A549 (cell line): Measurements from ENCODE around the gene ITPKB. TPM values are rescaled to one million over a fixed set of nuclear protein-coding genes. Genes with fewer than 3 reads are reported as not detected.

Experiments used
- ATAC-seq, 2 experiments: fragments of 200-7000 bp in 1 of 2; fragments of >200 bp in 1 of 2; cut with Nextera tagmentation in 1 of 2; cut with Tn5 transposase in 1 of 2; 3 replicates each; pipeline versions ENCODE4 v1.8.0 to v1.9.1; 2018 to 2020; ENCODE audit warnings: mild to moderate bottlenecking in 1 of 2, moderate library complexity in 1 of 2
- CTCF ChIA-PET: fragments of 300-600 bp; sonication (Branson Sonifier 250); formaldehyde crosslinking; extraction: SDS; loops from one replicate; lab custom pipeline; 2021; ENCODE audit warnings: antibody characterized with exemption, inconsistent platforms; lab: Yijun Ruan, JAX
- POLR2A ChIA-PET: fragments of 350-600 bp; formaldehyde crosslinking; extraction: SDS; loops from one replicate; lab custom pipeline; 2021; ENCODE audit warnings: antibody characterized with exemption, inconsistent platforms; lab: Yijun Ruan, JAX
- DNase-seq, 2 experiments: peaks; one replicate each; pipeline versions ENCODE4 v3.0.0 to v3.0.0-alpha.2; 2011 to 2016; ENCODE audit warnings: low read depth in 1 of 2, low spot score in 1 of 2
- FAIRE-seq: peaks from 2 replicates; lab custom pipeline; 2011; peaks lifted over from hg19 to GRCh38; lab: Jason Lieb, UNC
- H3K27ac ChIP-seq, 2 experiments: fragments of >200 bp; sonication (Bioruptor Twin); formaldehyde crosslinking; 3 replicates each; pipeline ENCODE4 v1.5.1; 2016 to 2017
- H3K4me1 ChIP-seq: fragments of >200 bp; sonication (Bioruptor Twin); formaldehyde crosslinking; 3 replicates; pipeline ENCODE4 v1.6.1; 2016
- H3K4me2 ChIP-seq: fragments of >200 bp; sonication (Bioruptor Twin); formaldehyde crosslinking; 3 replicates; pipeline ENCODE4 v1.6.1; 2016
- H3K4me3 ChIP-seq: fragments of >200 bp; sonication (Bioruptor Twin); formaldehyde crosslinking; 3 replicates; pipeline ENCODE4 v1.5.1; 2016
- H3K9me3 ChIP-seq: fragments of >200 bp; sonication (Bioruptor Twin); formaldehyde crosslinking; 3 replicates; pipeline ENCODE4 v1.6.1; 2016
- CBX2 ChIP-seq: fragments of 200-600 bp; sonication (generic); IDR thresholded peaks from 2 replicates; pipeline ENCODE4 v1.6.1; 2016; ENCODE audit warnings: low read depth, mild to moderate bottlenecking, borderline replicate concordance
- CBX8 ChIP-seq: fragments of 200-600 bp; sonication (generic); IDR thresholded peaks from 2 replicates; pipeline ENCODE4 v1.6.1; 2016
- CEBPB ChIP-seq, 2 experiments: fragments of >200 bp in 1 of 2; sonication (Bioruptor Twin) in 1 of 2; formaldehyde crosslinking in 1 of 2; IDR thresholded peaks; 2 replicates each; pipeline ENCODE4 v1.6.1; 2012 to 2016
- CTCF ChIP-seq: fragments of >200 bp; sonication (Bioruptor Twin); formaldehyde crosslinking; IDR thresholded peaks from 3 replicates; pipeline ENCODE4 v1.5.1; 2016
- E2F6 ChIP-seq: IDR thresholded peaks from 2 replicates; pipeline ENCODE4 v1.6.1; 2012; ENCODE audit warnings: low read depth, borderline replicate concordance
- EP300 ChIP-seq, 2 experiments: fragments of >200 bp; sonication (Bioruptor Twin); formaldehyde crosslinking; IDR thresholded peaks; 2 replicates in 1 of 2; 3 replicates in 1 of 2; pipeline ENCODE4 v1.6.1; 2016 to 2017
- HOXA7 ChIP-seq: fragments of 250-450 bp; sonication (Bioruptor Pico); IDR thresholded peaks from 2 replicates; pipeline ENCODE4 v1.5.0; 2020; ENCODE audit warnings: mild to moderate bottlenecking, moderate library complexity
- HOXB5 ChIP-seq: fragments of 250-450 bp; sonication (Bioruptor Pico); IDR thresholded peaks from 2 replicates; pipeline ENCODE4 v1.5.0; 2020; ENCODE audit warnings: mild to moderate bottlenecking, moderate library complexity
- JUNB ChIP-seq: fragments of >200 bp; sonication (Bioruptor Twin); formaldehyde crosslinking; IDR thresholded peaks from 2 replicates; pipeline ENCODE4 v1.6.1; 2016
- MAFK ChIP-seq: fragments of 450-650 bp; IDR thresholded peaks from 2 replicates; pipeline ENCODE4 v1.6.1; 2014; ENCODE audit not compliant: partially characterized antibody
- MAZ ChIP-seq: fragments of 150-350 bp; IDR thresholded peaks from 2 replicates; pipeline ENCODE4 v1.6.1; 2014; ENCODE audit warnings: antibody characterized with exemption, low read depth, low read length, borderline replicate concordance
- NPAS2 ChIP-seq: fragments of 250-450 bp; sonication (Bioruptor Pico); IDR thresholded peaks from 2 replicates; pipeline ENCODE4 v1.8.0; 2022; ENCODE audit warnings: mild to moderate bottlenecking, moderate library complexity, borderline replicate concordance
- RAD21 ChIP-seq, 2 experiments: fragments of >200 bp in 1 of 2; sonication (Bioruptor Twin) in 1 of 2; formaldehyde crosslinking in 1 of 2; IDR thresholded peaks in 1 of 2; conservative IDR thresholded peaks in 1 of 2; 2 replicates in 1 of 2; 3 replicates in 1 of 2; pipeline ENCODE4 v1.6.1; 2012 to 2018; ENCODE audit warnings: inconsistent platforms in 1 of 2
- RARB ChIP-seq: fragments of 250-450 bp; sonication (Bioruptor Pico); IDR thresholded peaks from 2 replicates; pipeline ENCODE4 v1.8.0; 2021; ENCODE audit warnings: mild to moderate bottlenecking, moderate library complexity
- RNF2 ChIP-seq: fragments of 200-600 bp; sonication (generic); IDR thresholded peaks from 2 replicates; pipeline ENCODE4 v1.6.1; 2016; ENCODE audit warnings: low read depth, mild to moderate bottlenecking, antibody characterized with exemption, moderate library complexity, borderline replicate concordance
- SMC3 ChIP-seq: fragments of >200 bp; sonication (Bioruptor Twin); formaldehyde crosslinking; IDR thresholded peaks from 3 replicates; pipeline ENCODE4 v1.6.1; 2018; ENCODE audit warnings: inconsistent platforms
- USF2 ChIP-seq: fragments of 450-650 bp; IDR thresholded peaks from 2 replicates; pipeline ENCODE4 v1.6.1; 2014; ENCODE audit warnings: antibody characterized with exemption
- ZC3H11A ChIP-seq: fragments of 450-650 bp; IDR thresholded peaks from 2 replicates; pipeline ENCODE4 v1.6.1; 2014; ENCODE audit warnings: antibody characterized with exemption, mild to moderate bottlenecking
- ZFP36 ChIP-seq: fragments of 450-650 bp; IDR thresholded peaks from 2 replicates; pipeline ENCODE4 v1.6.1; 2014; ENCODE audit warnings: borderline replicate concordance; ENCODE audit not compliant: partially characterized antibody
- ZNF302 ChIP-seq: fragments of 250-450 bp; sonication (Bioruptor Pico); IDR thresholded peaks from 2 replicates; pipeline ENCODE4 v1.9.0; 2021; ENCODE audit warnings: inconsistent platforms, mild to moderate bottlenecking, moderate library complexity
- ZSCAN20 ChIP-seq: fragments of 250-450 bp; sonication (Bioruptor Pico); IDR thresholded peaks from 2 replicates; pipeline ENCODE4 v1.8.0; 2022; ENCODE audit warnings: mild to moderate bottlenecking, moderate library complexity
- WGBS: methylation state at CpG from one replicate; pipeline ENCODE4 v1.1.6; 2017; ENCODE audit errors: missing lambda C conversion rate; 5-methylcytosine and 5-hydroxymethylcytosine counted together
- polyA plus RNA-seq, 4 experiments: library from polyadenylated mRNA; depleted of rRNA in 3 of 4; stranded (reverse); fragments of >200 nt; fragmentation: RNase III in 1 of 4; extraction: RNeasy Plus Mini Kit Qiagen cat#74134 plus additional on column Dnase treatment in 1 of 4; gene quantifications; 2 replicates in 3 of 4; 3 replicates in 1 of 4; pipeline ENCODE4 v1.2.3, GENCODE V29; 2011 to 2017
- TF ChIP-seq, protein P1 (sequence below): fragments of >200 bp; sonication (Bioruptor Twin); formaldehyde crosslinking; IDR thresholded peaks from 2 replicates; pipeline ENCODE4 v1.6.1; 2016
- TF ChIP-seq, protein P2 (sequence below): fragments of 200-600 bp; sonication (generic); IDR thresholded peaks from 2 replicates; pipeline ENCODE4 v1.6.1; 2016; ENCODE audit warnings: antibody characterized with exemption, mild to moderate bottlenecking, moderate library complexity
- TF ChIP-seq, protein P3 (sequence below): IDR thresholded peaks from 2 replicates; pipeline ENCODE4 v1.6.1; 2012

The ITPKB gene
- polyA plus RNA-seq, 2 of the 4 experiments (the other 2 are of a cell fraction): 1.7 to 2.8 TPM

DNA sequence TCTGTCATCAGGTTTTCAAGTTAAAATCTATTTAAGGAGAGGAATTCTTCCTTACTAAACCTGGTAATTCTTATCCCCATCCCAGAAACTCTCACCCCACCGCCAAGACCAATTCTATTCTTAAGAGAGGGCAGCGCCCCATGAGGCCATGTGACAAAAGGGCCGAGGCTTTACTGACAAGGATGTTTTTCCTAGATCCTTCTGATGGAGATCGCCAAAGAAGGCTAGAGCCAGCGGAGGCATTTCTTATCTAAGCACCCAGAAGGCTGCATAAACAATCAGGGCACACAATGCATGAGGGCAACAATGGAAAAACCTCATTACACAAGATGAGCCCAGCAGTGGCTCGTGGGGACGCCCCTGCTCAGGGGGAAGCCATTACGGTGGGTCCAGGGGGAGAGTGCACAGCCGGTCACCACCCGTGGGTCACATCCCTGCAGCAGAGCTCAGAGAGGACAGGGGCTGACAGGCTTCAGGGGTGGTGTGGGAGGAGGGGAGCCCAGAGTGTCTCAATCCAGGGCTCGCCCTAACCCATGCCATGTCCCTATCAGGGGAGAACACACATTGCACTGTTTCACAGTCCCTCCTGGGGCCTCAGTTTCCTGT lies 88.7 kb downstream of the ITPKB start (continued):
- TF ChIP-seq ZNF302 (CRISPR knock-in tag) (no peak), HOXA7 (CRISPR knock-in tag) (no peak), JUNB (no peak), RARB (CRISPR knock-in tag) (no peak), NPAS2 (CRISPR knock-in tag) (no peak)
- TF ChIP-seq, protein P1, sequence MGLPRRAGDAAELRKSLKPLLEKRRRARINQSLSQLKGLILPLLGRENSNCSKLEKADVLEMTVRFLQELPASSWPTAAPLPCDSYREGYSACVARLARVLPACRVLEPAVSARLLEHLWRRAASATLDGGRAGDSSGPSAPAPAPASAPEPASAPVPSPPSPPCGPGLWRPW: no peak
- TF ChIP-seq, protein P2, sequence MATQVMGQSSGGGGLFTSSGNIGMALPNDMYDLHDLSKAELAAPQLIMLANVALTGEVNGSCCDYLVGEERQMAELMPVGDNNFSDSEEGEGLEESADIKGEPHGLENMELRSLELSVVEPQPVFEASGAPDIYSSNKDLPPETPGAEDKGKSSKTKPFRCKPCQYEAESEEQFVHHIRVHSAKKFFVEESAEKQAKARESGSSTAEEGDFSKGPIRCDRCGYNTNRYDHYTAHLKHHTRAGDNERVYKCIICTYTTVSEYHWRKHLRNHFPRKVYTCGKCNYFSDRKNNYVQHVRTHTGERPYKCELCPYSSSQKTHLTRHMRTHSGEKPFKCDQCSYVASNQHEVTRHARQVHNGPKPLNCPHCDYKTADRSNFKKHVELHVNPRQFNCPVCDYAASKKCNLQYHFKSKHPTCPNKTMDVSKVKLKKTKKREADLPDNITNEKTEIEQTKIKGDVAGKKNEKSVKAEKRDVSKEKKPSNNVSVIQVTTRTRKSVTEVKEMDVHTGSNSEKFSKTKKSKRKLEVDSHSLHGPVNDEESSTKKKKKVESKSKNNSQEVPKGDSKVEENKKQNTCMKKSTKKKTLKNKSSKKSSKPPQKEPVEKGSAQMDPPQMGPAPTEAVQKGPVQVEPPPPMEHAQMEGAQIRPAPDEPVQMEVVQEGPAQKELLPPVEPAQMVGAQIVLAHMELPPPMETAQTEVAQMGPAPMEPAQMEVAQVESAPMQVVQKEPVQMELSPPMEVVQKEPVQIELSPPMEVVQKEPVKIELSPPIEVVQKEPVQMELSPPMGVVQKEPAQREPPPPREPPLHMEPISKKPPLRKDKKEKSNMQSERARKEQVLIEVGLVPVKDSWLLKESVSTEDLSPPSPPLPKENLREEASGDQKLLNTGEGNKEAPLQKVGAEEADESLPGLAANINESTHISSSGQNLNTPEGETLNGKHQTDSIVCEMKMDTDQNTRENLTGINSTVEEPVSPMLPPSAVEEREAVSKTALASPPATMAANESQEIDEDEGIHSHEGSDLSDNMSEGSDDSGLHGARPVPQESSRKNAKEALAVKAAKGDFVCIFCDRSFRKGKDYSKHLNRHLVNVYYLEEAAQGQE: no peak

DNA sequence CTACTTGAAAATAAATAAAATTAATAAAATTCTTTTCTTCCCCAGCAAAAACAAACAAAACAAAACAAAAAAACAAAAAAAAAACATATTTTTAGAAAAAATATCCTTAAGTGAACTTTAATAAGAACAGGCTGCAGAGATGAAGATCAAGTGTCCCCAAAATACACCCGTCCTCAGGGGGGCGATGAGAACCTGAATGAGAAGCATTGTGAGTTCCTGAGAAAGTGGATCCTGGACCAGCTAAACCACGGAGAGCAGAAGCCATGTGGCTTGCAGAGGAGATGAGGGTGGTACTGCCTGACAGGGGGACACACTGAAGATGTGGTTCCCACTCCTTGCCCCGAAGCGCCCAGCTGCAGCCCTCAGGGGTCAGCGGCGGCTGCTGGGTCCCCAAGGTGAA lies 89.3 kb downstream of the ITPKB start:
- Histone ChIP-seq H3K9me3 (no peaks in the 10 kb centered on the region), H3K27ac (no peak overlapping the region), H3K4me2 (no peak overlapping the region), H3K4me1 (no peaks in the 10 kb centered on the region), H3K4me3 (no peak overlapping the region)
- DNase-seq (peak in 1 of 2 experiments; percentile 28), FAIRE-seq (no peak), ATAC-seq (peak in 1 of 2 experiments; percentile 19; a peak in 1 of 6 replicates)
- POLR2A ChIA-PET: no interaction called here
- CTCF ChIA-PET: interaction anchor here (1.2 to 3.0 kb wide), 3 partner anchors 9 to 157 kb away, joined by 3 to 18 read pairs (median 4); no protein-coding TSS in a partner anchor
- TF ChIP-seq CBX2 (no peak), SMC3 (no peak), ZC3H11A (no peak), CTCF (peak; percentile 24; the same call in 1 of the 3 replicates), USF2 (no peak), RAD21 (conservative IDR thresholded peaks at IDR 0.05 in 1 of 2, IDR thresholded peaks at IDR 0.05 in 1 of 2) (peak in 1 of 2 experiments; percentile 33; a peak in 2 of 5 replicates), CBX8 (no peak), HOXB5 (CRISPR knock-in tag) (no peak)
- TF ChIP-seq, all 56 proteins: peak for 2
- WGBS: 85% methylated on average over 7 of the region's 7 CpGs

- FAIRE-seq: no peak
- 86% methylated on average over 8 of the region's 8 CpGs for WGBS
- no peak for DNase-seq
- ChIA-PET POLR2A (no interaction called here), CTCF (interaction anchor here (0.7 to 3.0 kb wide), 4 partner anchors 10 to 178 kb away, joined by 3 to 18 read pairs (median 4); no protein-coding TSS in a partner anchor)
- Histone ChIP-seq H3K4me2 (no peak overlapping the region), H3K4me3 (no peak overlapping the region), H3K4me1 (no peaks in the 10 kb centered on the region), H3K9me3 (no peaks in the 10 kb centered on the region), H3K27ac (no peak overlapping the region)
- no peak for ATAC-seq
- no peak for TF ChIP-seq EP300 (IDR thresholded peaks at IDR 0.05)
- TF ChIP-seq JUNB: no peak
- TF ChIP-seq E2F6: no peak
- no peak for TF ChIP-seq ZFP36
- no peak for TF ChIP-seq RAD21 (conservative IDR thresholded peaks at IDR 0.05 in 1 of 2, IDR thresholded peaks at IDR 0.05 in 1 of 2)
- no peak for TF ChIP-seq MAFK
- TF ChIP-seq MAZ: no peak
- TF ChIP-seq, protein P3, sequence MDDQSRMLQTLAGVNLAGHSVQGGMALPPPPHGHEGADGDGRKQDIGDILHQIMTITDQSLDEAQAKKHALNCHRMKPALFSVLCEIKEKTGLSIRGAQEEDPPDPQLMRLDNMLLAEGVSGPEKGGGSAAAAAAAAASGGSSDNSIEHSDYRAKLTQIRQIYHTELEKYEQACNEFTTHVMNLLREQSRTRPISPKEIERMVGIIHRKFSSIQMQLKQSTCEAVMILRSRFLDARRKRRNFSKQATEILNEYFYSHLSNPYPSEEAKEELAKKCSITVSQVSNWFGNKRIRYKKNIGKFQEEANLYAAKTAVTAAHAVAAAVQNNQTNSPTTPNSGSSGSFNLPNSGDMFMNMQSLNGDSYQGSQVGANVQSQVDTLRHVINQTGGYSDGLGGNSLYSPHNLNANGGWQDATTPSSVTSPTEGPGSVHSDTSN: no peak
- TF ChIP-seq CEBPB (IDR thresholded peaks at IDR 0.05): no peak
- no peak for TF ChIP-seq RNF2
- TF ChIP-seq ZSCAN20 (CRISPR knock-in tag): no peak
Observed at GRCh38 chr1:226649244-226649643, 89.8 kb downstream of the ITPKB start.
